ENCODE results near the gene EWSR1. TPM values are rescaled to one million over a fixed set of nuclear protein-coding genes. Genes with fewer than 3 reads are reported as not detected.

Gene EWSR1
- total RNA-seq, 1 experiment from 2014 or later: 462 TPM

GRCh38 chr22:29265305-29265704 is 2.8 kb upstream of the EWSR1 start:
- WGBS (ENCODE audit: extremely low coverage, insufficient read length, low lambda C conversion rate): no CpG with 5 or more reads among the region's 7 CpGs
- Mint-ChIP-seq H3K27ac (no peak overlapping the region), H3K9me3 (peaks cover 0 to 4% of the 10 kb centered on the region in 2 experiments; a peak in 2 of 5 replicates), H3K4me3 (no peak overlapping the region), H3K27me3 (ENCODE audit: low read depth) (no peaks in the 10 kb centered on the region), H3K36me3 (ENCODE audit: insufficient read depth in 1 of 3, low read depth in 3 of 3) (peaks cover 27 to 52% (median 39%) of the 10 kb centered on the region in 3 experiments; a peak in 6 of 7 replicates), H3K4me1 (peaks cover 19 to 27% of the 10 kb centered on the region in 2 experiments)
- no peak overlapping the region for H4K8ac ChIP-seq (replicated peaks; ENCODE audit: insufficient read length, low read depth, low read length)
- H3K14ac ChIP-seq (ENCODE audit: insufficient read depth, low read length): no peak overlapping the region
- H3T11ph ChIP-seq (ENCODE audit: low read length): no peak overlapping the region
- H3K23me2 ChIP-seq (ENCODE audit: insufficient read length, low read depth, low read length, poor library complexity, severe bottlenecking): peaks cover 22% of the 10 kb centered on the region
- H3K9ac ChIP-seq (ENCODE audit: extremely low read depth, insufficient read length, low read length): no peak overlapping the region
- no peak overlapping the region for H2AFZ ChIP-seq (ENCODE audit: low read length)
- no peak for TF ChIP-seq CTCF (conservative IDR thresholded peaks at IDR 0.05)
- no peak overlapping the region for H3K4me2 ChIP-seq (ENCODE audit: insufficient read depth, insufficient read length, low read length)
- peaks cover 5% of the 10 kb centered on the region for H3K4me1 ChIP-seq (ENCODE audit: insufficient read depth, low read length)
- H4K91ac ChIP-seq (ENCODE audit: insufficient read length, low read depth, low read length): no peak overlapping the region
- H3K56ac ChIP-seq (ENCODE audit: insufficient read length, low read depth, low read length): no peak overlapping the region
- no peak overlapping the region for H2AK5ac ChIP-seq (ENCODE audit: insufficient read length, low read length)
- no peak overlapping the region for H3K23ac ChIP-seq (ENCODE audit: insufficient read length, low read depth, low read length)
- H3K18ac ChIP-seq (ENCODE audit: insufficient read length, low read depth, low read length): no peak overlapping the region
- no peaks in the 10 kb centered on the region for H3K79me1 ChIP-seq (ENCODE audit: insufficient read depth, low read depth, low read length, poor library complexity, severe bottlenecking)
- H2BK120ac ChIP-seq (ENCODE audit: low read depth, low read length, poor library complexity, severe bottlenecking): no peak overlapping the region
- no peak overlapping the region for H2BK12ac ChIP-seq (ENCODE audit: insufficient read length, low read depth, low read length)
- no peak overlapping the region for H2BK20ac ChIP-seq (ENCODE audit: low read depth, low read length, poor library complexity, severe bottlenecking)
- no peak overlapping the region for H3K4ac ChIP-seq (ENCODE audit: low read depth, low read length)
- no peaks in the 10 kb centered on the region for H4K20me1 ChIP-seq (ENCODE audit: control insufficient read depth, insufficient read depth, insufficient read length)
- no peak overlapping the region for H2BK5ac ChIP-seq (ENCODE audit: insufficient read length, low read length)
- no peak for DNase-seq
- no peak overlapping the region for H3K27ac ChIP-seq (ENCODE audit: insufficient read length, low read depth, low read length)
- H2BK15ac ChIP-seq (ENCODE audit: low read depth, low read length): no peak overlapping the region
- no peaks in the 10 kb centered on the region for H3K9me3 ChIP-seq (ENCODE audit: control insufficient read depth, low read depth, low read length)
- H3K79me2 ChIP-seq (ENCODE audit: insufficient read depth, low read length): peaks cover 22% of the 10 kb centered on the region
- H3K27me3 ChIP-seq (ENCODE audit: insufficient read depth, low read length): no peaks in the 10 kb centered on the region
- H4K5ac ChIP-seq (ENCODE audit: insufficient read length, low read depth, low read length): no peak overlapping the region
